K562 (cell line): ENCODE results near the gene DDAH1. TPM values are rescaled to one million over a fixed set of nuclear protein-coding genes. Genes with fewer than 3 reads are reported as not detected.

Source experiments
- ATAC-seq: fragments of 200-7000 bp; cut with Tn5 transposase; 3 replicates; pipeline ENCODE4 v1.9.1; 2020; ENCODE audit warnings: moderate library complexity
- BruUV-seq: library from RNA; stranded (reverse); fragments of 400-500 nt; replicated peaks from 2 replicates; lab custom pipeline; 2021; lab: Mats Ljungman, UMichigan
- CTCF ChIA-PET: fragments of 300-600 bp; formaldehyde crosslinking; extraction: SDS; loops from one replicate; lab custom pipeline; 2021; ENCODE audit warnings: low intra/inter-chr PET ratio; lab: Yijun Ruan, JAX
- POLR2A ChIA-PET: fragments of 300-600, 350-650 bp; sonication (Branson Sonifier 250); formaldehyde crosslinking; extraction: SDS; loops from one replicate; lab custom pipeline; 2021; ENCODE audit warnings: antibody characterized with exemption, inconsistent platforms; lab: Yijun Ruan, JAX
- DNase-seq, 4 experiments: peaks; one replicate each; pipeline versions ENCODE4 v3.0.0 to v3.0.0-alpha.2; 2011 to 2018; ENCODE audit warnings: low spot score in 3 of 4, mixed read lengths in 3 of 4; ENCODE audit errors: extremely low read depth in 1 of 4
- FAIRE-seq: peaks from 2 replicates; lab custom pipeline; 2011; peaks lifted over from hg19 to GRCh38; lab: Jason Lieb, UNC
- H2AFZ ChIP-seq: 2 replicates; pipeline ENCODE4 v1.6.0; 2011; ENCODE audit warnings: low read depth, low read length, control low read depth, inconsistent platforms
- H3K27ac ChIP-seq: fragments of 200-600 bp; 3 replicates; pipeline ENCODE4 v1.8.0; 2011; ENCODE audit warnings: low read depth, mild to moderate bottlenecking, control low read depth, inconsistent platforms, low read length, moderate library complexity, mixed read lengths; ENCODE audit errors: extremely low read depth
- H3K27me3 ChIP-seq, 2 experiments: fragments of 300-600 bp in 1 of 2; 2 replicates in 1 of 2; 3 replicates in 1 of 2; pipeline versions ENCODE4 v1.6.0 to v1.8.0; 2011; ENCODE audit warnings: inconsistent platforms in 2 of 2, low read length in 2 of 2, mild to moderate bottlenecking in 1 of 2, mixed read lengths in 1 of 2, moderate library complexity in 1 of 2; ENCODE audit not compliant: control insufficient read depth in 2 of 2, insufficient read depth in 2 of 2
- H3K36me3 ChIP-seq: fragments of 300-600 bp; 3 replicates; pipeline ENCODE4 v1.8.0; 2011; ENCODE audit warnings: mild to moderate bottlenecking, low read length, inconsistent platforms; ENCODE audit not compliant: control insufficient read depth, insufficient read depth
- H3K4me1 ChIP-seq, 2 experiments: fragments of 200-600 bp in 1 of 2; replicated peaks in 1 of 2; 2 replicates in 1 of 2; 3 replicates in 1 of 2; pipeline versions ENCODE4 v1.5.1 to v1.8.0; 2011; ENCODE audit warnings: inconsistent platforms in 2 of 2, low read length in 2 of 2, mild to moderate bottlenecking in 1 of 2, mixed read lengths in 1 of 2, moderate library complexity in 1 of 2; ENCODE audit not compliant: control insufficient read depth in 2 of 2, insufficient read depth in 2 of 2
- H3K4me2 ChIP-seq: 2 replicates; pipeline ENCODE4 v1.6.1; 2011; ENCODE audit warnings: low read length, control low read depth, inconsistent platforms, mixed read lengths; ENCODE audit not compliant: insufficient read depth
- H3K4me3 ChIP-seq: fragments of 200-600 bp; sonication (generic), shearing (Covaris generic); 2 replicates; pipeline ENCODE4 v1.5.1; 2016; ENCODE audit warnings: control low read depth, inconsistent platforms
- H3K79me2 ChIP-seq: fragments of 200-600 bp; 3 replicates; pipeline ENCODE4 v1.8.0; 2011; ENCODE audit warnings: low read length, inconsistent platforms; ENCODE audit not compliant: control insufficient read depth, insufficient read depth
- H3K9ac ChIP-seq, 2 experiments: 2 replicates each; pipeline versions ENCODE4 v1.6.0 to v1.6.1; 2011; ENCODE audit warnings: low read depth in 2 of 2, low read length in 2 of 2, control low read depth in 1 of 2, inconsistent platforms in 1 of 2, mild to moderate bottlenecking in 1 of 2, mixed read lengths in 1 of 2; ENCODE audit not compliant: insufficient read depth in 1 of 2
- H3K9me1 ChIP-seq: one replicate; pipeline ENCODE4 v1.6.0; 2011; ENCODE audit warnings: inconsistent platforms, mild to moderate bottlenecking, low read length, moderate library complexity; ENCODE audit not compliant: control insufficient read depth, insufficient read depth
- H3K9me3 ChIP-seq: replicated peaks from 2 replicates; pipeline ENCODE4 v1.5.1; 2011; ENCODE audit warnings: low read depth, low read length, inconsistent platforms; ENCODE audit not compliant: control insufficient read depth, insufficient read depth
- H4K20me1 ChIP-seq: replicated peaks from 2 replicates; pipeline ENCODE4 v1.6.1; 2011; ENCODE audit warnings: low read length, inconsistent platforms, mixed read lengths; ENCODE audit not compliant: control insufficient read depth, insufficient read depth
- MED1 ChIP-seq: sonication (generic); formaldehyde crosslinking; IDR thresholded peaks from 2 replicates; pipeline ENCODE4 v1.8.1; 2023; ENCODE audit warnings: missing genetic modification reagents, borderline replicate concordance
- NKRF ChIP-seq: fragments of 450-650 bp; IDR thresholded peaks from 2 replicates; pipeline ENCODE4 v1.6.1; 2016; ENCODE audit warnings: borderline replicate concordance
- TBL1XR1 ChIP-seq, 2 experiments: IDR thresholded peaks; 2 replicates each; pipeline ENCODE4 v1.6.1; 2012; ENCODE audit warnings: improper control_type of control experiment in 2 of 2, low read length in 2 of 2, mild to moderate bottlenecking in 1 of 2
- ZNF589 ChIP-seq: fragments of 200-800 bp; sonication (Bioruptor generic); IDR thresholded peaks from 2 replicates; pipeline ENCODE4 v1.6.1; 2016; ENCODE audit warnings: low read depth, missing genetic modification characterization, missing compliant biosample characterization
- ZNF699 ChIP-seq: fragments of 250-450 bp; sonication (Bioruptor Pico); IDR thresholded peaks from 2 replicates; pipeline ENCODE4 v1.8.0; 2021; ENCODE audit warnings: mild to moderate bottlenecking, moderate library complexity; ENCODE audit not compliant: insufficient replicate concordance
- WGBS: fragments of 100-300 bp; shearing (Covaris generic); methylation state at CpG from one replicate; pipeline ENCODE4 v1.1.6; 2016; ENCODE audit warnings: low coverage, mixed read lengths; ENCODE audit not compliant: insufficient coverage; ENCODE audit errors: missing lambda C conversion rate; 5-methylcytosine and 5-hydroxymethylcytosine counted together
- in situ Hi-C: fragments of 300-500 bp; cut with MboI; formaldehyde crosslinking; loops from 4 replicates; pipeline ENCODE4 v1.15.0; 2018; ENCODE audit warnings: inconsistent platforms, mixed read lengths
- intact Hi-C: fragments of 100-400 bp; cut with micrococcal nuclease; formaldehyde crosslinking; loops from 2 replicates; pipeline ENCODE4 v1.14.2; 2022
- polyA plus RNA-seq, 8 experiments: library from polyadenylated mRNA; depleted of rRNA in 4 of 8; stranded (reverse) in 5 of 8; unstranded in 3 of 8; fragments of >200 nt; fragmentation: Nextera tagmentation in 2 of 8; fragmentation: Illumina TruSeq in 1 of 8; extraction: Ambion mirVana in 2 of 8; extraction: Trizol in 1 of 8; gene quantifications; 2 replicates each; pipeline versions ENCODE4 v1.2.1 to v1.2.3, GENCODE V29; 2011 to 2014; ENCODE audit warnings: inconsistent platforms in 1 of 8, missing spikeins in 1 of 8
- total RNA-seq, 7 experiments: library from RNA; depleted of rRNA in 6 of 7; stranded (reverse); fragments of >200 nt in 6 of 7; fragmentation: Illumina TruSeq in 2 of 7; extraction: Trizol in 2 of 7; gene quantifications; 2 replicates each; pipeline versions ENCODE4 v1.2.1 to v1.2.3, GENCODE V29; 2011 to 2021; ENCODE audit warnings: low replicate concordance in 1 of 7
- TF ChIP-seq, protein P1 (sequence below): fragments of 450-650 bp; IDR thresholded peaks from 2 replicates; pipeline ENCODE4 v1.6.1; 2016; ENCODE audit warnings: mild to moderate bottlenecking
- TF ChIP-seq, protein P2 (sequence below): fragments of 450-650 bp; formaldehyde crosslinking; IDR thresholded peaks from 2 replicates; pipeline ENCODE4 v1.4.0; 2020; ENCODE audit warnings: mild to moderate bottlenecking, mixed read lengths
- TF ChIP-seq, protein P3 (sequence below): fragments of 250-450 bp; sonication (Bioruptor Pico); IDR thresholded peaks from 2 replicates; pipeline ENCODE4 v1.9.0; 2021; ENCODE audit warnings: mild to moderate bottlenecking, inconsistent platforms
- TF ChIP-seq, protein P4 (sequence below): conservative IDR thresholded peaks from 2 replicates; pipeline ENCODE4 v1.6.1; 2011; ENCODE audit warnings: low read depth, mild to moderate bottlenecking, low read length; ENCODE audit not compliant: control insufficient read depth

The DDAH1 gene
- total and polyA plus RNA-seq, 9 of the 15 experiments (the other 6 are each of a cell fraction or from before 2014, with no cell fraction given), result 0.04 to 0.24 (median 0.10) TPM

- TF ChIP-seq, protein P1, sequence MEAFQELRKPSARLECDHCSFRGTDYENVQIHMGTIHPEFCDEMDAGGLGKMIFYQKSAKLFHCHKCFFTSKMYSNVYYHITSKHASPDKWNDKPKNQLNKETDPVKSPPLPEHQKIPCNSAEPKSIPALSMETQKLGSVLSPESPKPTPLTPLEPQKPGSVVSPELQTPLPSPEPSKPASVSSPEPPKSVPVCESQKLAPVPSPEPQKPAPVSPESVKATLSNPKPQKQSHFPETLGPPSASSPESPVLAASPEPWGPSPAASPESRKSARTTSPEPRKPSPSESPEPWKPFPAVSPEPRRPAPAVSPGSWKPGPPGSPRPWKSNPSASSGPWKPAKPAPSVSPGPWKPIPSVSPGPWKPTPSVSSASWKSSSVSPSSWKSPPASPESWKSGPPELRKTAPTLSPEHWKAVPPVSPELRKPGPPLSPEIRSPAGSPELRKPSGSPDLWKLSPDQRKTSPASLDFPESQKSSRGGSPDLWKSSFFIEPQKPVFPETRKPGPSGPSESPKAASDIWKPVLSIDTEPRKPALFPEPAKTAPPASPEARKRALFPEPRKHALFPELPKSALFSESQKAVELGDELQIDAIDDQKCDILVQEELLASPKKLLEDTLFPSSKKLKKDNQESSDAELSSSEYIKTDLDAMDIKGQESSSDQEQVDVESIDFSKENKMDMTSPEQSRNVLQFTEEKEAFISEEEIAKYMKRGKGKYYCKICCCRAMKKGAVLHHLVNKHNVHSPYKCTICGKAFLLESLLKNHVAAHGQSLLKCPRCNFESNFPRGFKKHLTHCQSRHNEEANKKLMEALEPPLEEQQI, result no peak
- TF ChIP-seq ZNF589 (CRISPR knock-in tag), result no peak
- no peak for TF ChIP-seq MED1 (CRISPR knock-in tag)
- TF ChIP-seq, protein P2, sequence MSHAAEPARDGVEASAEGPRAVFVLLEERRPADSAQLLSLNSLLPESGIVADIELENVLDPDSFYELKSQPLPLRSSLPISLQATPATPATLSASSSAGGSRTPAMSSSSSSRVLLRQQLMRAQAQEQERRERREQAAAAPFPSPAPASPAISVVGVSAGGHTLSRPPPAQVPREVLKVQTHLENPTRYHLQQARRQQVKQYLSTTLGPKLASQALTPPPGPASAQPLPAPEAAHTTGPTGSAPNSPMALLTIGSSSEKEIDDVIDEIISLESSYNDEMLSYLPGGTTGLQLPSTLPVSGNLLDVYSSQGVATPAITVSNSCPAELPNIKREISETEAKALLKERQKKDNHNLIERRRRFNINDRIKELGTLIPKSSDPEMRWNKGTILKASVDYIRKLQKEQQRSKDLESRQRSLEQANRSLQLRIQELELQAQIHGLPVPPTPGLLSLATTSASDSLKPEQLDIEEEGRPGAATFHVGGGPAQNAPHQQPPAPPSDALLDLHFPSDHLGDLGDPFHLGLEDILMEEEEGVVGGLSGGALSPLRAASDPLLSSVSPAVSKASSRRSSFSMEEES (CRISPR knock-in tag), result no peak
Observed at GRCh38 chr1:85320371-85321131, 144.4 kb downstream of the DDAH1 start (continued).

- 0% methylated on average over 4 of the region's 4 CpGs for WGBS
- no peak overlapping the region for H3K4me3 ChIP-seq
- peaks cover 5 to 7% of the 10 kb centered on the region in 2 experiments; a peak in 3 of 5 replicates for H3K27me3 ChIP-seq
- ATAC-seq (no peak), DNase-seq (no peak), FAIRE-seq (no peak)
- no peak overlapping the region for H3K4me2 ChIP-seq
- no peaks in the 10 kb centered on the region for H3K4me1 ChIP-seq
- BruUV-seq, result no TSS peak
- ChIA-PET CTCF (no interaction called here), POLR2A (no interaction called here)
- in situ Hi-C loops, result no loop called here
- no peaks in the 10 kb centered on the region for H3K36me3 ChIP-seq
- H2AFZ ChIP-seq, result no peak overlapping the region
- no peak overlapping the region for H3K9ac ChIP-seq
- H3K27ac ChIP-seq, result no peak overlapping the region
- intact Hi-C loops, result no loop called here
- H3K9me3 ChIP-seq, result no peaks in the 10 kb centered on the region
- H3K79me2 ChIP-seq, result no peaks in the 10 kb centered on the region
- no peaks in the 10 kb centered on the region for H4K20me1 ChIP-seq
- no peaks in the 10 kb centered on the region for H3K9me1 ChIP-seq
- TF ChIP-seq, protein P3, sequence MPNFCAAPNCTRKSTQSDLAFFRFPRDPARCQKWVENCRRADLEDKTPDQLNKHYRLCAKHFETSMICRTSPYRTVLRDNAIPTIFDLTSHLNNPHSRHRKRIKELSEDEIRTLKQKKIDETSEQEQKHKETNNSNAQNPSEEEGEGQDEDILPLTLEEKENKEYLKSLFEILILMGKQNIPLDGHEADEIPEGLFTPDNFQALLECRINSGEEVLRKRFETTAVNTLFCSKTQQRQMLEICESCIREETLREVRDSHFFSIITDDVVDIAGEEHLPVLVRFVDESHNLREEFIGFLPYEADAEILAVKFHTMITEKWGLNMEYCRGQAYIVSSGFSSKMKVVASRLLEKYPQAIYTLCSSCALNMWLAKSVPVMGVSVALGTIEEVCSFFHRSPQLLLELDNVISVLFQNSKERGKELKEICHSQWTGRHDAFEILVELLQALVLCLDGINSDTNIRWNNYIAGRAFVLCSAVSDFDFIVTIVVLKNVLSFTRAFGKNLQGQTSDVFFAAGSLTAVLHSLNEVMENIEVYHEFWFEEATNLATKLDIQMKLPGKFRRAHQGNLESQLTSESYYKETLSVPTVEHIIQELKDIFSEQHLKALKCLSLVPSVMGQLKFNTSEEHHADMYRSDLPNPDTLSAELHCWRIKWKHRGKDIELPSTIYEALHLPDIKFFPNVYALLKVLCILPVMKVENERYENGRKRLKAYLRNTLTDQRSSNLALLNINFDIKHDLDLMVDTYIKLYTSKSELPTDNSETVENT (CRISPR knock-in tag), result no peak
- TF ChIP-seq ZNF699 (no peak), NKRF (no peak), TBL1XR1 (IDR thresholded peaks at IDR 0.05; ENCODE audit: low read length in 2 of 2) (no peak)
- TF ChIP-seq, protein P4, sequence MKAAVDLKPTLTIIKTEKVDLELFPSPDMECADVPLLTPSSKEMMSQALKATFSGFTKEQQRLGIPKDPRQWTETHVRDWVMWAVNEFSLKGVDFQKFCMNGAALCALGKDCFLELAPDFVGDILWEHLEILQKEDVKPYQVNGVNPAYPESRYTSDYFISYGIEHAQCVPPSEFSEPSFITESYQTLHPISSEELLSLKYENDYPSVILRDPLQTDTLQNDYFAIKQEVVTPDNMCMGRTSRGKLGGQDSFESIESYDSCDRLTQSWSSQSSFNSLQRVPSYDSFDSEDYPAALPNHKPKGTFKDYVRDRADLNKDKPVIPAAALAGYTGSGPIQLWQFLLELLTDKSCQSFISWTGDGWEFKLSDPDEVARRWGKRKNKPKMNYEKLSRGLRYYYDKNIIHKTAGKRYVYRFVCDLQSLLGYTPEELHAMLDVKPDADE, result no peak
Observed at GRCh38 chr1:85319931-85320330, 145.0 kb downstream of the DDAH1 start.
